ENCODE results near the gene NAA15.

NAA15 gene

GRCh38 chr4:139266583-139267257, 34.6 kb upstream of the NAA15 start:
- Histone ChIP-seq H4K20me1 (ENCODE audit: insufficient read depth, low read length) (no peaks in the 10 kb centered on the region), H3K27me3 (ENCODE audit: insufficient read depth, low read length) (no peaks in the 10 kb centered on the region), H3K9me3 (ENCODE audit: low read length) (no peaks in the 10 kb centered on the region), H3K9ac (ENCODE audit: low read length) (peak overlapping the region; percentile 70), H3K9me2 (ENCODE audit: low read depth, low read length) (no peaks in the 10 kb centered on the region), H3F3A (ENCODE audit: insufficient read depth, low read length) (no peaks in the 10 kb centered on the region), H3K36me3 (ENCODE audit: insufficient read depth, low read length) (no peaks in the 10 kb centered on the region), H3K79me2 (ENCODE audit: insufficient read depth, low read length) (no peaks in the 10 kb centered on the region), H3K4me3 (ENCODE audit: low read depth, low read length, poor library complexity, severe bottlenecking) (peak overlapping the region; percentile 63), H3K27ac (ENCODE audit: low read depth, low read length, poor library complexity, severe bottlenecking) (peak overlapping the region; percentile 86), H3K4me1 (ENCODE audit: insufficient read depth, low read length, severe bottlenecking) (peaks cover 26% of the 10 kb centered on the region), H2AFZ (ENCODE audit: low read length) (peak overlapping the region; percentile 85), H3K4me2 (ENCODE audit: low read length) (peak overlapping the region; percentile 75)
- TF ChIP-seq, protein P1, sequence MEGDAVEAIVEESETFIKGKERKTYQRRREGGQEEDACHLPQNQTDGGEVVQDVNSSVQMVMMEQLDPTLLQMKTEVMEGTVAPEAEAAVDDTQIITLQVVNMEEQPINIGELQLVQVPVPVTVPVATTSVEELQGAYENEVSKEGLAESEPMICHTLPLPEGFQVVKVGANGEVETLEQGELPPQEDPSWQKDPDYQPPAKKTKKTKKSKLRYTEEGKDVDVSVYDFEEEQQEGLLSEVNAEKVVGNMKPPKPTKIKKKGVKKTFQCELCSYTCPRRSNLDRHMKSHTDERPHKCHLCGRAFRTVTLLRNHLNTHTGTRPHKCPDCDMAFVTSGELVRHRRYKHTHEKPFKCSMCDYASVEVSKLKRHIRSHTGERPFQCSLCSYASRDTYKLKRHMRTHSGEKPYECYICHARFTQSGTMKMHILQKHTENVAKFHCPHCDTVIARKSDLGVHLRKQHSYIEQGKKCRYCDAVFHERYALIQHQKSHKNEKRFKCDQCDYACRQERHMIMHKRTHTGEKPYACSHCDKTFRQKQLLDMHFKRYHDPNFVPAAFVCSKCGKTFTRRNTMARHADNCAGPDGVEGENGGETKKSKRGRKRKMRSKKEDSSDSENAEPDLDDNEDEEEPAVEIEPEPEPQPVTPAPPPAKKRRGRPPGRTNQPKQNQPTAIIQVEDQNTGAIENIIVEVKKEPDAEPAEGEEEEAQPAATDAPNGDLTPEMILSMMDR (IDR thresholded peaks at IDR 0.05; ENCODE audit: low read length), result no peak
- TF ChIP-seq EZH2 (IDR thresholded peaks at IDR 0.05; ENCODE audit: borderline replicate concordance, low read length), result no peak

GRCh38 chr4:139267301-139267700, 34.0 kb upstream of the NAA15 start:
- Histone ChIP-seq H3K4me2 (ENCODE audit: low read length) (peak overlapping the region; percentile 75), H3K27ac (ENCODE audit: low read depth, low read length, poor library complexity, severe bottlenecking) (peak overlapping the region; percentile 86), H3F3A (ENCODE audit: insufficient read depth, low read length) (no peaks in the 10 kb centered on the region), H3K27me3 (ENCODE audit: insufficient read depth, low read length) (no peaks in the 10 kb centered on the region), H4K20me1 (ENCODE audit: insufficient read depth, low read length) (no peaks in the 10 kb centered on the region), H2AFZ (ENCODE audit: low read length) (peak overlapping the region; percentile 79; the same call in 1 of the 2 replicates), H3K4me3 (ENCODE audit: low read depth, low read length, poor library complexity, severe bottlenecking) (peak overlapping the region; percentile 63), H3K4me1 (ENCODE audit: insufficient read depth, low read length, severe bottlenecking) (peaks cover 26% of the 10 kb centered on the region), H3K9ac (ENCODE audit: low read length) (peak overlapping the region; percentile 70), H3K36me3 (ENCODE audit: insufficient read depth, low read length) (no peaks in the 10 kb centered on the region), H3K9me2 (ENCODE audit: low read depth, low read length) (no peaks in the 10 kb centered on the region), H3K79me2 (ENCODE audit: insufficient read depth, low read length) (no peaks in the 10 kb centered on the region), H3K9me3 (ENCODE audit: low read length) (no peaks in the 10 kb centered on the region)
- no peak for TF ChIP-seq EZH2 (IDR thresholded peaks at IDR 0.05; ENCODE audit: borderline replicate concordance, low read length)

DNA sequence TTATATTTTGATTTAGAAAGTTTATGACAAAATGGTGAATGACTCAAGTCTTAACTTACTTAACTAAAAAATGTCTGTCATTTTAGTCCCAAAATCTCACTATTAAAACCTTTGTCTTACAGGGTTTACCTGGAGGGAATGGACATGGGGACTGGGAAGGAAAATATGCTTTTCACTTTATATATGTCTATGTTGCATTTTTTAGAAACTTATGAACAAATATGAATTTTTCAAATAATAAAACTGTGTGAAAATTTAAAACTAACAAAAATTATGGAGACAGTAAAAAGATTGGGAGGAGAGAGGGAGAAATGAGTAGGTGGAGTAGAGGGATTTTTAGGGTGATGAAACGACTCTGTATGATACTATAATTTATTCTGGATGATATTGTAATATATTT, 27.5 kb upstream of the NAA15 start:
- no peak overlapping the region for H3K9ac ChIP-seq (ENCODE audit: low read length)
- no peak overlapping the region for H2AFZ ChIP-seq (ENCODE audit: low read length)
- TF ChIP-seq, protein P1 (IDR thresholded peaks at IDR 0.05; ENCODE audit: low read length), result no peak
- no peak for TF ChIP-seq EZH2 (IDR thresholded peaks at IDR 0.05; ENCODE audit: borderline replicate concordance, low read length)
- no peak overlapping the region for H3K27ac ChIP-seq (ENCODE audit: low read depth, low read length, poor library complexity, severe bottlenecking)
- H3K9me3 ChIP-seq (ENCODE audit: low read length), result no peaks in the 10 kb centered on the region
- no peaks in the 10 kb centered on the region for H3K4me1 ChIP-seq (ENCODE audit: insufficient read depth, low read length, severe bottlenecking)
- H3K4me3 ChIP-seq (ENCODE audit: low read depth, low read length, poor library complexity, severe bottlenecking), result no peak overlapping the region
- H3K79me2 ChIP-seq (ENCODE audit: insufficient read depth, low read length), result no peaks in the 10 kb centered on the region
- H3K4me2 ChIP-seq (ENCODE audit: low read length), result no peak overlapping the region
- H4K20me1 ChIP-seq (ENCODE audit: insufficient read depth, low read length), result no peaks in the 10 kb centered on the region
- no peaks in the 10 kb centered on the region for H3K27me3 ChIP-seq (ENCODE audit: insufficient read depth, low read length)
- no peaks in the 10 kb centered on the region for H3K36me3 ChIP-seq (ENCODE audit: insufficient read depth, low read length)
- H3F3A ChIP-seq (ENCODE audit: insufficient read depth, low read length), result no peaks in the 10 kb centered on the region
- H3K9me2 ChIP-seq (ENCODE audit: low read depth, low read length), result no peaks in the 10 kb centered on the region

GRCh38 chr4:139274790-139275189, 26.5 kb upstream of the NAA15 start:
- H3K27ac ChIP-seq (ENCODE audit: low read depth, low read length, poor library complexity, severe bottlenecking), result no peak overlapping the region
- H3K9ac ChIP-seq (ENCODE audit: low read length), result no peak overlapping the region
- H3K79me2 ChIP-seq (ENCODE audit: insufficient read depth, low read length), result no peaks in the 10 kb centered on the region
- H3K27me3 ChIP-seq (ENCODE audit: insufficient read depth, low read length), result no peaks in the 10 kb centered on the region
- no peak overlapping the region for H3K4me3 ChIP-seq (ENCODE audit: low read depth, low read length, poor library complexity, severe bottlenecking)
- H2AFZ ChIP-seq (ENCODE audit: low read length), result no peak overlapping the region
- no peaks in the 10 kb centered on the region for H3F3A ChIP-seq (ENCODE audit: insufficient read depth, low read length)
- no peaks in the 10 kb centered on the region for H3K9me3 ChIP-seq (ENCODE audit: low read length)
- H3K36me3 ChIP-seq (ENCODE audit: insufficient read depth, low read length), result no peaks in the 10 kb centered on the region
- TF ChIP-seq, protein P1 (IDR thresholded peaks at IDR 0.05; ENCODE audit: low read length), result no peak
- TF ChIP-seq EZH2 (IDR thresholded peaks at IDR 0.05; ENCODE audit: borderline replicate concordance, low read length), result no peak
- H3K4me1 ChIP-seq (ENCODE audit: insufficient read depth, low read length, severe bottlenecking), result no peaks in the 10 kb centered on the region
- no peaks in the 10 kb centered on the region for H4K20me1 ChIP-seq (ENCODE audit: insufficient read depth, low read length)
- H3K9me2 ChIP-seq (ENCODE audit: low read depth, low read length), result no peaks in the 10 kb centered on the region
- no peak overlapping the region for H3K4me2 ChIP-seq (ENCODE audit: low read length)

Measured in OCI-LY1 (cell line).